DMS153 treated with DMSO at 0.1 percent for 48 hours (cell line): ENCODE results near the gene CPLANE1.
"Not testable (repeated sequence)": the region's sequence is repeated elsewhere in the genome, so short reads cannot be mapped to it uniquely, and the experiment has no call there.

ENCODE experiments used
- DNase-seq: peaks from one replicate; lab custom pipeline; 2025; ENCODE audit not compliant: unreplicated experiment; lab: John Stamatoyannopoulos, UW

Gene CPLANE1

GRCh38 chr5:37208883-37209797 is 40.0 kb downstream of the CPLANE1 start:
- DNase-seq, result no peak

DNA sequence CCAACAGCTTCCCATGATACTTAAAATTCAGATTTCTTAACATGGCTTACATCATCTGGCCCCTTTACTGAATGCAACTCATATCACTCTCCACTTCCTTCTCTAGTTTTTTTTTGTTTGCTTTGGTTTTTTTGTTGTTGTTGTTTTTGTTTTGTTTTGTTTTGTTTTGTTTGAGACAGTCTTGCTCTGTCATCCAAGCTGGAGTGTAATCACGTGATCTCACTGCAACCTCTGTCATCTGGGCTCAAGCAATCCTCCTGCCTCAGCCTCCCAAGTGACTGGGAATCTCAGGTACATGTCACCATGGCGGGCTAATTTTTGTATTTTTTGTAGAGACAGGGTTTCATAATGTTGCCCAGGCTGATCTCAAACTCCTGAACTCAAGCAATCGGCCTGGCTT is 41.4 kb downstream of the CPLANE1 start:
- DNase-seq, result no peak

DNA sequence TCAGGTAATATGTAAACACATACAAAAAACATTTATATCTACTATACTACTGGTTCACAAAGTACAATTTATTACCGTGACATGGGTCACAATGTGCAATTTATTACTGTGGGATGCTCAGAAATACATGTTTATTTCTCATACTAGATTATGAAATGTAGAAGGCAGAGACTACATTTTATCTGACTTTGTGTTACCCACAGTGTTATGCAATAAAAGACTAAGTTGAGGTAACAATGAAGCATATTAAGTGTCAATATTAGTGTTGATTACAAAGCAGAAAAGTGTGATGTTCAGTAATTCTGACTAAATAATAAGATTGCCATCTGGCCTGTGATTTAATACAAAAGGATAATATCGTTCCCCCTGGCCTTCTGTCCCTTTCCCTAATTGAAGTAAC is 42.4 kb downstream of the CPLANE1 start:
- no peak for DNase-seq

DNA sequence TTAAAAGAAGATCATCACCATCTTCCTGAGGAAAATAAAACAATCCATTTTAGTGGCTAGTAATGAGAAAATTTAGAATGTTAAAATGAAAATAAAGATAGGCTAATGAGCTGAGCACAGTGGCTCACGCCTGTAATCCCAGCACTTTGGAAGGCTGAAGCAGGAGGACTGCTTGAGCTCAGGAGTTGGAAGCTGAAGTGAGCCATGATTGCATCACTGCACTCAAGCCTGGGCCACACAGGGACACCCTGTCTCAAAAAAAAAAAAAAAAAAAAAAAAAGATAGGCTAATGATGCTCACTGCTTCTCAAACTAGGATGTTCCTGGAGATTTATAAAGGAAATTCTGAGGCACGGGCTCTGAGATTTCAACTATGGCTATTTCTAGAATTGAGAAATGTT is 50.3 kb downstream of the CPLANE1 start:
- DNase-seq, result no peak

DNA sequence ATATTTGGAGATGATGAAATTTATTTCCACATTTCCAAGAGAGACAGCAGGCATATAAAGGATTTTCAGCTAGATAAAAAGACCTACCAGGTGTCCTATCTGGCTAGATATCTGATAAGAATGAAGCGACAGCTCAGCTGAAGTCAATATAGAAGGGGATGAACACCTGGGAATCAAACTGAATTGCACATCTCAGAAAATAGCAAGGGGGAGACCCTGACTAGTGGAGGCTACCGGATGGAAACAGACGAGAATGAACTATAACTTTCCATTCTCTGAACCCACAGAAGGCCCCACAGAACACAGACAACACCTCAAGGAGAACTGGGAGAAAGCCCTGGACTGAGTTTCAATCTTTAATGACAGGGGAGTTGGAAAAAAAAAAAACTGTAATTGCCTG is 51.1 kb downstream of the CPLANE1 start:
- no peak for DNase-seq

DNA sequence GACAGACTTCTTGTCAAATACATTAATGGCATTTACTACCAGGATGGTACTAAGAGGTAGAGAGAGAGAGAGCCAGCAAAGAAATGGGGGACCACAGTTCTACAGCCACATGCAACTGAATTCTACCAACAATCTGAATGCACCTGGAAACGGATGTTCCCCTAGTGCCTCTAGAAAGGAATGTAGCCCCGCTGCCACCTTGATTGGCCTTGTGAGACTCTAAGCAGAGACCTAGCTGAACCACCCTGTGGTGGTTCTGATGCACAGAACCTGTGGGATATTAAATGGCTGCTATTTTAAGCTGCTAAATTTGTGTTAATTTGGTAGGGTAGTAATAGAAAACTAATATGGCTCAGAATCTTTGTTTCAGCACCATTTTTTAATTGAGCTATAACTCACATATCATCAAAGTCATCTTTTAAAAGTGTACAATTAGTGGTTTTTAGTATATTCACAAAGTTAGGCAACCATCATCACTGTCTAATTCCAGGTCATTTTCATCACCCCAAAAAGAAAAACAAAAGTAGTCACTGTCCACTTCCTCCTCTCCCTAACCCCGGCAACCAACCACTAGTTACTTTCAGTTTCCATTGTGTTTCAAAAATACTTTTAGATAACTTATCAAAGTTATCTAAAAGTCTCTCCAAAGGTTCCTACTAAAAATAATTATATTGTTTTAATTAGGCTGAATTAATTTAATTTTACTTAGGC is 51.7 kb downstream of the CPLANE1 start:
- no peak for DNase-seq

DNA sequence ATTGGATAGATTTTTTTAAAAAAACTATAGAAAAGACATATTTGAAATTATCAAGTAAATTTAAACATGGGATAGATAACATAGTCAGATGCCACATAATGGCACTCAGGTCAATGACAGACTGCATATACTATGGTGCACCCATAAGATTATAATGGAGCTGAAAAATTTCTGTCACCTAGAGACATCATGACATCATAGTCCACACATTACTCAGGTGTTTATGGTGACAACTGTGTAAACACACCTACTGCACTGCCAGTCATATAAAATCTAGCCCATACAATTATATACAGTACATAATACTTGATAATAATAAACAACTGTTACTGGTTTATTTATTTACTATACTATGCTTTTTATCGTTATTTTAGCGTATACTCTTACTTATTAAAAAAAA is 58.6 kb downstream of the CPLANE1 start:
- no peak for DNase-seq

- DNase-seq, result no peak
Observed at GRCh38 chr5:37189355-37189754, 59.8 kb downstream of the CPLANE1 start.

GRCh38 chr5:37187465-37187977 is 61.7 kb downstream of the CPLANE1 start:
- DNase-seq, result no peak

DNA sequence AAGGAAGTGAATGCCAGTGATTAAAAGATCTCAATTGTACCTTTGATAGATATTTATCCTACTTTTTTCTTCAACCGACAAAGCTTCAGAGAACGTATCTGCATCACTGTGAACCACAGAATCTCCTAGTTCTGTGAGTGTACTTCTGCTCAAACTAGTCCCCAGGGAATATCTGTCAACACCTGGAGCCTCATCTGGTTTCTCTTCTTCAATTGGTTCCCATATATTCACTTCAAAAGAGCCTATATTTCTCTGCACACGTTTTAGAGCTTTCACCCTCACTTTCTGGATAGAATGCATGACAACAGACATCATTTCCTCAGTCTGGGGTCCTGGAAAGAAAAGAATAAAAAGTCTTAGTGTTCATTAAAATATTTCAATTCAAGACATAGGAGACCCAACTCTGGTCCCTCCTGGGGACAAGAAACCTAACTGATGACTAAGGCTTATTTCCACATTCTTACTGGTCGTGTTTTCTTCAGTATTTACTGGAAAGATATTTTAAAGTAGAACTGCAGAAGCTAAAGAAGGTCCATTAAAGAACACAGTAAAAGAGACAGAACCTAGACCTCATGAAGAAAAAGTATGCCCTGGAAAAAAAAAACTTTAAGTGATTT is 64.3 kb downstream of the CPLANE1 start:
- DNase-seq, result no peak

- no peak for DNase-seq
Observed at GRCh38 chr5:37182667-37183066, 66.5 kb downstream of the CPLANE1 start.

DNA sequence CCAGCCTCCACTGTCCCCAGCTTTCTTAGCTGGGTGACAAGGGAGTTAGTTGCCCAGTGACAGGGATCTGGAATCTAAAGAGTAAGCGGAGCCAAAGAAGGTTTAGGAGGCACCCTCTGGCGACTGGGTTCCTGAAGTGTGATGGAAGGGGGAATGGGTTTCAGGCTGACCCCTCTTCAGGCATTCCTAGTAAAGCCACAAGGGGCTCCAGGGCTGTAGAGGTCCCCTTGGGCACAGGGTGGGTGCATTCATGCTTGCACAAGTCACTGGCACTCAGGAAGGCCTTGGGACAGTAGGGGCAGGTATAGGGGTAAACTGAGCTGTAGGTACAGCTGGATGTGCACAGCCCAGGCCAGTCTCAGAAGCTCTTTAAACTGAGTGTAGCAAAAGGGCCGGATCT is 74.2 kb downstream of the CPLANE1 start:
- DNase-seq, result no peak

DNA sequence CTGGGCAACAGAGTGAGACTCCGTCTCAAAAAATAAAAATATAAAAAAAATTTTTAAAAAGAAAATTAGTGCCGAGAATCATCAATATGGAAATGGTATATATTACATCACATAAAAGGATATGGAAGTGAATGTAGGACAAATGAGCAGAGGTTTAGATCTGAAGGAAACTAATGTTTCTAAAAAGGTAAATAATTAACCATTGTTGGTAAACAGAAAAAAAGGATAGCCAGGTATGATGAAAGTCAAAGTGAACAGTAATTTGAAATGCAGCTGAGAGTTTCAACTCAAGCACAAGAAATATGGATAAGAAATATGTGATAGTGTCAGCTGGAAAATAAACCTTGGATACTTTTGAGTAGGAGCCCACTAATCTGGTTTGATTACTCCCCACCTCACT is 76.2 kb downstream of the CPLANE1 start:
- DNase-seq, result no peak

DNA sequence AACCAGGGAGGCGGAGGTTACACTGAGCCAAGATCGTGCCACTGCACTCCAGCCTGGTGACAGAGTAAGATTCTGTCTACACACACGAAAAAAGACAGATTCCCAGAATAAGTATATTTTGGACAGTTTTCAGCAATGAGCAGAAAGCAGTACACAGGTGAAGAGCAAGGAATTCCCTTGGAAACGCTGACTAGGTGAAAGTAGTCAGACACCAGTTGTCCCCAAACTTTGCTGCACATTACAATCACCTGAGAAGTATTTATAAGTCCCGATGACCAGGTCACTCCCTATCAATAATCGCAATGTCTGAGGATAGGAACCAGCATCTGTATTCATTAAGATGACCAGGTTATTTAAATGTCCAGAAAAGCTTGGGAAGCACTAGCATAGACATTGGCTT is 78.3 kb downstream of the CPLANE1 start:
- DNase-seq, result no peak

- no peak for DNase-seq
Observed at GRCh38 chr5:37166197-37166596, 83.0 kb downstream of the CPLANE1 start.

- no peak for DNase-seq
Observed at GRCh38 chr5:37165761-37166160, 83.4 kb downstream of the CPLANE1 start.

GRCh38 chr5:37153661-37154060 is 95.5 kb downstream of the CPLANE1 start:
- DNase-seq, result no peak

DNA sequence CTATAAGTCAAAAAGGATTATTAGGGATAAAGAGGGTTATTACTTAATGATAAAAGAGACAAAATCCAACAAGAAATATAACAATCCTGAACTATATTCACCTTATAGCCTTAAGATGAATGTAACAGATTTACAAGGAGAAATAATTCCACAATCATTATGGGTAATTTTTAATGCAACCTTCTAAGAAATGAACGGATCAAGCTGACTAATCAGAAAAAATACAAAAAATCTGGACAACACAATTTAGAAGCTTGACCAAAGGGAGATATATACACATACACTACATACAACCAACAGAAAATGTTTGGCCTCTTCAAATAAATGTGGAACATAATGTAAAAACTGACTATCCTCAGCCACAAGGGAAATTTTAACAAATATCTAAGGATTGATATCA is 102.3 kb downstream of the CPLANE1 start:
- no peak for DNase-seq

- no peak for DNase-seq
Observed at GRCh38 chr5:37136694-37137093, 112.5 kb downstream of the CPLANE1 start.

DNA sequence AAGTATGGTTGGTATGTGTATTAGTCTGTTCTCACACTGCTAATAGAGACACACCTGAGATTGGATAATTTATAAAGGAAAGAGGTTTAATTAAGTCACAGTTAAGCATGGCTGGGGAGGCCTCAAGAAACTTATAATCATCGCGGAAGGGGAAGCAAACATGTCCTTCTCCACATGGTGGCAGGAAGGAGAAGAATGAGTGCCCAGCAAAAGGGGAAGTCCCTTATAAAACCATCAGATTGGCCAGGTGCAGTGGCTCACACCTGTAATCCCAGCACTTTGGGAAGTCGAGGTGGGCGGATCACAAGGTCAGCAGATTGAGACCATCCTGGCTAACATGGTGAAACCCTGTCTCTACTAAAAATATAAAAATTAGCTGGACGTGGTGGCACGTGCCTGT is 113.9 kb downstream of the CPLANE1 start:
- not testable (repeated sequence) for DNase-seq

DNA sequence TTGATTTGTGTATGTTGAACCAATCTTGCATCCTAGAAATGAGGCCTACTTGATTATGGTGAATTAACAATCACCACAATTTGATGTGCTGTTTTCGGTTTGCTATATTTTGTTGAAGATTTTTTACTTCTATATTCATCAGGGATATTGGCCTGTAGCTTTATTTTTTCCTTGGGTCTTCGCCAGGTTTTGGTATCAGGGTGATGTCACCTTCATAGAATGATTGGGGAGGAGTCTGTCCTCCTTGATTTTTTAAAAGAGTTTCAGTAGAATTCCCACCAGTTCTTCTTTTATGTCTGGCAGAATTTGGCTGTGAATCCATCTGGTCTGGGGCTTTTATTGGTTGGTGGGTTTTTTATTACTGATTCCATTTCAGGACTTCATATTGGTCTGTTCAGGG is 115.2 kb downstream of the CPLANE1 start:
- no peak for DNase-seq

DNA sequence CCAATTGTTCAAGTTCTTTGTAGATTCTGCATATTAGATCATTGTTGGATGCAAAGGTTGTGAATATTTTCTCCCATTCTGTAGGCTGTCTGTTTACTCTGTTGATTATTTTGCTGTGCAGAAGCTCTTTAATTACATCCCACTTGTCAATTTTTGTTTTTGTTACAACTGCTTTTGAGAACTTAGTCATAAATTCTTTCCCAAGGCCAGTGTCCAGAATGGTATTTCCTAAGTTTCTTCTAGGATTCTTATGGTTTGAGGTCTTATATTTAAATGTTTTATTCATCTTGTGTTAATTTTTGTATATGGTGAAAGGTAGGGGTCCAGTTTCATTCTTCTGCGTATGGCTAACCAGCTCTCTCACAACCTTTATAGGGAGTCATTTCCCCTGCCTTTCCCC is 116.5 kb downstream of the CPLANE1 start:
- no peak for DNase-seq
